ENCODE results near the gene DPP3.
A peak's percentile ranks its signal among the peaks of the same experiment; 100 is the strongest.
"Not testable (repeated sequence)": the region's sequence is repeated elsewhere in the genome, so short reads cannot be mapped to it uniquely, and the experiment has no call there.

Gene DPP3

DNA sequence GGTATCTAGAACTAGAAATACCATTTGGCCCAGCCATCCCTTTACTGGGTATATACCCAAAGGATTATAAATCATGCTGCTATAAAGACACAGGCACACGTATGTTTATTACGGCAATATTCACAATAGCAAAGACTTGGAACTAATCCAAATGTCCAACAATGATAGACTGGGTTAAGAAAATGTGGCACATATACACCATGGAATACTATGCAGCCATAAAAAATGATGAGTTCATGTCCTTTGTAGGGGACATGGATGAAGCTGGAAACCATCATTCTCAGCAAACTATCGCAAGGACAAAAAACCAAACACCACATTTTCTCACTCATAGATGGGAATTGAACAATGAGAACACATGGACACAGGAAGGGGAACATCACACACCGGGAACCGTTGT lies 16.1 kb upstream of the DPP3 start:
- not testable (repeated sequence) for DNase-seq (ENCODE audit: low read depth in 2 of 2)

GRCh38 chr11:66464916-66465315 lies 15.3 kb upstream of the DPP3 start:
- no peak for DNase-seq (ENCODE audit: low read depth in 2 of 2)

- no peak for DNase-seq (ENCODE audit: low read depth in 2 of 2)
These were observed 14.6 kb upstream of the DPP3 start for GRCh38 chr11:66465373-66466224.

DNA sequence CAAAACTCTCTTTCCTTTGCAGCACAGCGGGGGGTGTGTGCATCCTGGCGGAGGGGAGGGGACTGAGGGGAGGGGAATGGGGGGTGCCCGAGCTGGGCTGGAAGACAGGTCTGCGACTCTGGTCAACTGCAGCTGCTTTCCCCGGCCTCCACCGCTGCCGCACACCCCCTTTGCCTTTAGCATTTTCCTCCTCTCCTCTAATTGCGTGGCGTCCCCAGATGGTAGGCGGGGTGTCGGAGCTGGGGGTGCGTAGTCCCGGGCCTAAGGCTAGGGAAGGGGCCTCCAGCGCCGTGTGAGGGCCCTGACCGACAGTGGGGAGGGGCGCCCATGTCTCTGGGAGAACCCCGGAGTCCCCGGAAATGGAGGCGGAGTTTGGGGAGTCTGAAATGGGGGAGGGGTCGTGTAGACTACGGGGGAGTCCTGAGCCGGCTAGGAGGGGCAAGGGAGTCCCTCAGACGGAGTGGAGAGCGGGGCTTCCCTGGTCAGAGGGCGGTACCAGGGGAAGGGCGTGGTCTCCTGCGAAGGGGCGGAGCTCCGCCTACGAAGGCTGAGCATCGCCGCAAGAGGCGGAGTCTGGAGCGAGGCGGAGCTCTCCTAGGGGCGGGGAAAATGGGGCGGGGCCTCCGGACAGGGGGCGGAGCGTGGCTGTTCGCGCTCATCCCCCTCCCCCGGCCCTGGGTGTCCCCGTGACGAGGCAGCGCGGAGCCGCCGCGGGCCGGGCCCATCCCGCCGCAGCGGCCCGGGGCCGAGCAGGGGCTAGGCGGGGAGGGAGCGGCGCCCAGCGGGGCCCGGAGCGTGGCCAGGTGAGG lies 13.8 kb upstream of the DPP3 start, which contains the start of gene PELI3:
Gene PELI3, plus strand, starts transcription at position 681 of the 809 bp plus-strand sequence. CDS start 1,224 bp downstream, outside the sequence.
- peak; percentile 93 for DNase-seq (ENCODE audit: low read depth in 2 of 2)

GRCh38 chr11:66467034-66467659 lies 13.1 kb upstream of the DPP3 start:
- no peak for DNase-seq (ENCODE audit: low read depth in 2 of 2)

DNA sequence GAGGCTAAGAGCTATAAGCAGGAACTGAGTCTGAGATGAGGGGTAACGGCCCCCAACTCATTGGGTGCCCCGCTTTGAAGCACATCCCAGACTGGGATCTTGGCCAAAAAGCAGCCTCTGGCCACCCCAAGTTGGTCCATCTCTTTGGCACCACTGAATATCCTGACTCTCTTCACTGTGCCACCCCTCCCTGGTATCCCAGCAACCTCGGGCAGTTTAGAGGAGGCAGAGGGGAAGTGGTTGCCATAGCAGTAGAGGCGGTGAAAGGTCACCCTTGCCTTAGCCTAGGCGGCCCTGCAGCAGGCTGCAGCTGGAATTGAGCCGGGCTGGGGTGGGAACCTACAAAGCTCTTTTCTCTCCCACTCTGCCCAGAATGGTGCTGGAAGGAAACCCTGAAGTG lies 12.5 kb upstream of the DPP3 start:
- no peak for DNase-seq (ENCODE audit: low read depth in 2 of 2)

DNA sequence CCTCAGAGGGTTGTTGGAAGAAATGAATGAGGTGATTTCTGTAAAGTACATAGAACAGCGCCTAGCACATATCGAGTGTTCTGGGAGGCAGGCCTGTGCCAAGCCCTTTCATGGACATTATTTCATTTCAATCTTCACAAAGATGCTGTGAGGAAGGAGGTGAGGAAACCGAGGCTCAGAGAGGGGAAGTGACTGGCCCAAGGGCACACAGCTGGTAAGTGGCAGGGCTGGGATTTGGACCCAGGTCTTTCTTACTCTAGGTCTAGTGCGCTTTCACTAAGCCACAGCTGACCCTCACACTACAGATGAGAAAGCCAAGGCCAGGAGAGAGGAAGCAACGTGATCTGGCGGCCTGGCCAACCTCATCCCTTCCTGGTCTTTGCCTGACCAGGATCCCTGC lies 11.5 kb upstream of the DPP3 start:
- no peak for DNase-seq (ENCODE audit: low read depth in 2 of 2)

DNA sequence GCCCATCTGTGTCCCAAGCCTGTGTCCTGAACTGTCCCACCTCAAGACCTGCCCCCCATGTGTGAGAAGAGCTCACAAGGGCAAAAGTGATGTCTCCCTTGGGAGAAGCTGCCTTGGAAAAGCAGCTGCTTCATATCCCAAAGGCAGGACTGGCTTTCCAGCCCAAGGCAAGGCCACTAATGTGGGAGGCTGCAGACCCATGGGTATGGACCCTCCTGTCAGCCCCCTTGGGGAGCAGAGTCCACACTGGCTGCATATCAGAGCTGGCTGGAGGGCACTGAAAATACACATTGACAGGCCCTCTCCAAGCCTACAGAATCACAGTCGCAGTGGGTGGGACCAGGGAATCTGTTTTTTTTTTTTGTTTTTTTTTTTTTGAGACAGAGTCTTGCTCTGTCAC lies 10.8 kb upstream of the DPP3 start:
- DNase-seq (ENCODE audit: low read depth in 2 of 2) = no peak

GRCh38 chr11:66470015-66470414 lies 10.2 kb upstream of the DPP3 start:
- no peak for DNase-seq (ENCODE audit: low read depth in 2 of 2)

DNA sequence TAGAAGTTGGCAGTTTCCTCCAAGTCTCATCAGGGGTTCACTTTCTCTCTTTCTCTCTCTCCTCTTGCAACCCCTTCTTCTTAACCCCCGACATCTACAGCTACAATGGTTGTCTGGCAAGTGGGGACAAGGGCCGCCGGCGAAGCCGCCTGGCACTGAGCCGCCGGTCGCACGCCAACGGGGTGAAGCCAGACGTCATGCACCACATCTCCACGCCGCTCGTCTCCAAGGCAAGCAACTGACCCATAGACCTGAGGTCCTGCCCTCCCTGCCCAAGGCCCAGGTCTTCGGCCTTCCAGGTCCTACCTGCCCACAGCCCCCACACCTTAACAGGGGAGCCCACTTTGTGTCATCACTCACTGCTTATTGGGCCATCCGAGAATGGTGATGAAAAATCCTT lies 9.1 kb upstream of the DPP3 start:
- DNase-seq (ENCODE audit: low read depth in 2 of 2) = no peak

GRCh38 chr11:66472054-66472453 lies 8.2 kb upstream of the DPP3 start:
- DNase-seq (ENCODE audit: low read depth in 2 of 2) = no peak

- no peak for DNase-seq (ENCODE audit: low read depth in 2 of 2)
These were observed 7.1 kb upstream of the DPP3 start for GRCh38 chr11:66473167-66473566.

GRCh38 chr11:66473608-66474515 lies 6.4 kb upstream of the DPP3 start:
- no peak for DNase-seq (ENCODE audit: low read depth in 2 of 2)

- DNase-seq (ENCODE audit: low read depth in 2 of 2) = no peak
These were observed 4.7 kb upstream of the DPP3 start for GRCh38 chr11:66475349-66476172.

DNA sequence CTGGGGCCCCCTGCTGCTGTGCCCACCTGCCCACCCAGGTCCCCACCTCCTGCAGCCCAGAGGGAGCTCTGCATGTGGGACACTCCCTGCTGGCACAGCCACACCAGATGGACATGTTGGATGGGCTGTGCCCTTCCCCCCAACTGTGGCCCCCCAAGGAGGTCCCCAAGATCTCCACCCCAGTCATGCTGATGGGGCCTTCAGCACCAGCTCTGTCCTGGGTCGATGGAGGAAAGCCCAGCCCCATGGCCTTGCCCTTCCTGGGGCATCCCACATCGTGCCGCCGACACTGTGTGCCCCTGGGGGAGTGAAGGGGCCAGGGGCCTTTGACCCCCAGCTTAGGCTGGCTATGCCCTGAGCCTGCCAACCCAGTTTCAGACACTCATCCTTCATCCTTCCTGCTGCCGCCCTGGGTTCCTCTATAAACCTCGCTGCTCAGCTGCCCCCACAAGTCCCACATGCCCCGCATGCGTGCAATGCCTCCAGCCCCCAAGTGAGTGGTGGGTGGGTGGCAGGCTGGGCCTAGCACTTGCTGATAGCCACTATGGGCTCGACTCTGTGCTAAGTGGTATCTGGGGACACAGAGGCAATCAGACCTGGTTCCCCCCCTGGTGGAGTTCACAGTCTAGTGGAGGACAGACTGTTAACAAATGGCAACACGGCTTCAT lies 3.9 kb upstream of the DPP3 start:
- no peak for DNase-seq (ENCODE audit: low read depth in 2 of 2)

DNA sequence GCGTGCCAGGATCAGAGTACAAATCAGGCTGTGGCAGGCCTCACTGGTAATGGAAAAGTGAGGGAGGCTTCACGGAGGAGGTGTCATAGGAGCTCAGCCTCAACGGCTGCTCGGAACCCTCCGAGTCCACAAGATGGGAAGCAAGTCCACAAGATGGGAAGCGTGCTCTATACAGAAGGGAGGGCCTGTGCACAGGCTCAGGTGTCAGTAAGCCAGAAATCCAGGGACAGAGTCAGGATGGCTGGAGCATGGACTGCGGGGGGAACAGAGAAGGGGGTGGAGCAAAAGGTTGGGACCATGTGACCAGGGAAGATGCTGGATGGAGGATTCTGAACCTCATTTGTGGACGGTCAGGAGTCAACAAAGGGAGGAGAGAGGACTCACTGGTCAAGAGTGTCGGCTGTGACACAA lies 3.4 kb upstream of the DPP3 start:
- no peak for DNase-seq (ENCODE audit: low read depth in 2 of 2)

- DNase-seq (ENCODE audit: low read depth in 2 of 2) = no peak
These were observed 2.7 kb upstream of the DPP3 start for GRCh38 chr11:66477263-66478201.

- no peak for DNase-seq (ENCODE audit: low read depth in 2 of 2)
These were observed 1.4 kb upstream of the DPP3 start for GRCh38 chr11:66478729-66479393.

All from stimulated activated CD8-positive, alpha-beta memory T cell treated with anti-CD3 and anti-CD28 coated beads, Interleukin-2, amount 100 ng/mL, for 1 hour (primary cell).